DND-41 (cell line): ENCODE measurements around the gene ERAP2.

Source experiments
- CTCF ChIP-seq: IDR thresholded peaks from 2 replicates; pipeline ENCODE4 v1.5.1; 2012; ENCODE audit warnings: borderline replicate concordance, low read length, moderate library complexity, mild to moderate bottlenecking; ENCODE audit not compliant: poor library complexity, severe bottlenecking; ENCODE audit errors: extremely low read depth
- EZH2 ChIP-seq: IDR thresholded peaks from 3 replicates; pipeline ENCODE4 v1.6.1; 2012; ENCODE audit warnings: borderline replicate concordance, low read depth, mild to moderate bottlenecking, moderate library complexity, low read length, inconsistent platforms; ENCODE audit not compliant: severe bottlenecking

- no peak for TF ChIP-seq CTCF
- TF ChIP-seq EZH2: no peak
These were observed 55.3 kb downstream of the ERAP2 start for GRCh38 chr5:96931605-96932004.
